GM12878 (cell line): ENCODE measurements around the gene FANCD2. TPM values are rescaled to one million over a fixed set of nuclear protein-coding genes. Genes with fewer than 3 reads are reported as not detected.

Source experiments
- ATAC-seq: fragments of 200-7000 bp; cut with Tn5 transposase; 3 replicates; pipeline ENCODE4 v1.9.1; 2020; ENCODE audit warnings: mild to moderate bottlenecking, moderate library complexity
- Bru-seq: library from RNA; stranded (reverse); fragments of 400-500 nt; gene quantifications from one replicate; lab custom pipeline; 2021; lab: Mats Ljungman, UMichigan
- BruChase-seq, 2 experiments: library from RNA; stranded (reverse); fragments of 400-500 nt; gene quantifications; one replicate each; lab custom pipeline; 2021; lab: Mats Ljungman, UMichigan
- BruUV-seq: library from RNA; stranded (reverse); fragments of 400-500 nt; replicated peaks from 2 replicates; lab custom pipeline; 2021; lab: Mats Ljungman, UMichigan
- CTCF ChIA-PET: fragments of 300-600 bp; sonication (Branson Sonifier 250); formaldehyde crosslinking; extraction: SDS; loops from one replicate; lab custom pipeline; 2021; ENCODE audit warnings: inconsistent platforms; lab: Yijun Ruan, JAX
- POLR2A ChIA-PET: fragments of 350-600 bp; formaldehyde crosslinking; extraction: SDS; loops from one replicate; lab custom pipeline; 2021; ENCODE audit warnings: inconsistent platforms; lab: Charles Lee
- RAD21 ChIA-PET: fragments of 300-600 bp; sonication (Branson Sonifier 250); formaldehyde crosslinking; loops from one replicate; lab custom pipeline; 2023; ENCODE audit warnings: antibody characterized with exemption; ENCODE audit not compliant: unreplicated experiment; lab: Charles Lee
- SMC1A ChIA-PET: fragments of 300-600 bp; sonication (Branson Sonifier 250); formaldehyde crosslinking; loops from one replicate; lab custom pipeline; 2023; ENCODE audit not compliant: unreplicated experiment, uncharacterized antibody; lab: Charles Lee
- DNase-seq: peaks from one replicate; pipeline ENCODE4 v3.0.0-alpha.2; 2011; ENCODE audit warnings: low read depth, low spot score
- FAIRE-seq: peaks from 3 replicates; lab custom pipeline; 2011; peaks lifted over from hg19 to GRCh38; lab: Jason Lieb, UNC
- H2AFZ ChIP-seq: 2 replicates; pipeline ENCODE4 v1.6.0; 2011; ENCODE audit warnings: low read depth, low read length, control low read depth; ENCODE audit not compliant: control insufficient read depth
- H3K27ac ChIP-seq: 2 replicates; pipeline ENCODE4 v1.5.1; 2011; ENCODE audit warnings: control low read depth; ENCODE audit not compliant: control insufficient read depth, insufficient read depth
- H3K27me3 ChIP-seq, 2 experiments: replicated peaks in 1 of 2; 2 replicates each; pipeline versions ENCODE4 v1.6.0 to v1.6.1; 2011; ENCODE audit warnings: low read length in 1 of 2; ENCODE audit not compliant: control insufficient read depth in 2 of 2, insufficient read depth in 2 of 2
- H3K36me3 ChIP-seq, 2 experiments: 2 replicates each; pipeline ENCODE4 v1.5.1; 2011; ENCODE audit warnings: low read length in 1 of 2; ENCODE audit not compliant: control insufficient read depth in 2 of 2, insufficient read depth in 2 of 2
- H3K4me1 ChIP-seq: 2 replicates; pipeline ENCODE4 v1.6.1; 2011; ENCODE audit warnings: mild to moderate bottlenecking, low read length, moderate library complexity, mixed read lengths; ENCODE audit not compliant: control insufficient read depth, insufficient read depth
- H3K4me2 ChIP-seq: 2 replicates; pipeline ENCODE4 v1.6.0; 2011; ENCODE audit warnings: control low read depth; ENCODE audit not compliant: control insufficient read depth, insufficient read depth
- H3K4me3 ChIP-seq: fragments of 200-600 bp; sonication (generic); 2 replicates; pipeline ENCODE4 v1.5.1; 2016
- H3K79me2 ChIP-seq: 2 replicates; pipeline ENCODE4 v1.6.0; 2011; ENCODE audit warnings: low read length; ENCODE audit not compliant: control insufficient read depth, insufficient read depth
- H3K9ac ChIP-seq: 2 replicates; pipeline ENCODE4 v1.8.0; 2011; ENCODE audit warnings: low read length, control low read depth, mixed read lengths; ENCODE audit not compliant: control insufficient read depth, insufficient read depth
- H3K9me3 ChIP-seq: replicated peaks from 3 replicates; pipeline ENCODE4 v1.5.1; 2011; ENCODE audit warnings: mild to moderate bottlenecking, low read length; ENCODE audit not compliant: control insufficient read depth, insufficient read depth
- H4K20me1 ChIP-seq: 2 replicates; pipeline ENCODE4 v1.6.0; 2011; ENCODE audit not compliant: control insufficient read depth, insufficient read depth
- BCL11A ChIP-seq: IDR thresholded peaks from 2 replicates; pipeline ENCODE4 v1.6.1; 2011; ENCODE audit warnings: low read depth, low read length
- CREM ChIP-seq: IDR thresholded peaks from 2 replicates; pipeline ENCODE4 v1.6.1; 2014; ENCODE audit warnings: antibody characterized with exemption, low read depth
- KDM1A ChIP-seq: fragments of 200-600 bp; sonication (generic); IDR thresholded peaks from 2 replicates; pipeline ENCODE4 v1.6.1; 2016; ENCODE audit warnings: borderline replicate concordance
- LARP7 ChIP-seq: fragments of 450-650 bp; IDR thresholded peaks from 2 replicates; pipeline ENCODE4 v1.6.1; 2017; ENCODE audit warnings: mild to moderate bottlenecking
- NFYA ChIP-seq: IDR thresholded peaks from 2 replicates; pipeline ENCODE4 v1.6.1; 2011; ENCODE audit warnings: low read depth, mild to moderate bottlenecking, low read length, improper control_type of control experiment, borderline replicate concordance
- ZNF207 ChIP-seq: fragments of 450-650 bp; IDR thresholded peaks from 2 replicates; pipeline ENCODE4 v1.6.1; 2014; ENCODE audit warnings: antibody characterized with exemption, mild to moderate bottlenecking, borderline replicate concordance
- WGBS: methylation state at CpG from one replicate; pipeline ENCODE4 v1.1.6; 2016; ENCODE audit warnings: low lambda C conversion rate; ENCODE audit not compliant: insufficient replicate concordance, insufficient coverage; ENCODE audit errors: missing lambda C conversion rate; 5-methylcytosine and 5-hydroxymethylcytosine counted together
- in situ Hi-C: fragments of 300-500 bp; cut with MboI; formaldehyde crosslinking; loops from 9 replicates; pipeline ENCODE4 v1.14.3; 2018; ENCODE audit warnings: mixed read lengths
- intact Hi-C: fragments of 100-400 bp; cut with micrococcal nuclease; formaldehyde crosslinking; loops from one replicate; pipeline ENCODE4 v1.14.2; 2022; ENCODE audit not compliant: unreplicated experiment
- long read RNA-seq, 2 experiments: library from polyadenylated mRNA; unstranded; transcript quantifications; one replicate each; pipeline ENCODE4 v2.0.0, GENCODE V29; 2019 to 2020
- polyA minus RNA-seq, 3 experiments: library from RNA; depleted of rRNA, polyadenylated mRNA; stranded (reverse); fragments of >200 nt; gene quantifications; 2 replicates each; pipeline ENCODE4 v1.2.3, GENCODE V29; 2011
- polyA plus RNA-seq, 11 experiments: library from polyadenylated mRNA; depleted of rRNA in 4 of 11; unstranded in 6 of 11; stranded (reverse) in 5 of 11; fragments of >200 nt; fragmentation: Nextera tagmentation in 4 of 11; fragmentation: Illumina TruSeq in 1 of 11; extraction: Ambion mirVana in 4 of 11; extraction: Trizol in 1 of 11; gene quantifications; 1 replicate in 1 of 11; 2 replicates in 10 of 11; pipeline versions ENCODE4 v1.2.1 to v1.2.3, GENCODE V29; 2011 to 2016; ENCODE audit warnings: inconsistent platforms in 2 of 11, missing spikeins in 2 of 11, low read depth in 1 of 11
- total RNA-seq, 4 experiments: library from RNA; depleted of rRNA in 3 of 4; stranded (reverse); fragments of >200 nt in 3 of 4; fragmentation: Illumina TruSeq in 1 of 4; extraction: Trizol in 1 of 4; gene quantifications; 2 replicates each; pipeline versions ENCODE4 v1.2.1 to v1.2.3, GENCODE V29; 2013 to 2021
- TF ChIP-seq, protein P1 (sequence below): IDR thresholded peaks from 2 replicates; pipeline ENCODE4 v1.6.1; 2012; ENCODE audit warnings: mild to moderate bottlenecking, low read depth, low read length
- TF ChIP-seq, protein P2 (sequence below): fragments of 450-650 bp; IDR thresholded peaks from 2 replicates; pipeline ENCODE4 v1.6.1; 2017; ENCODE audit warnings: mild to moderate bottlenecking, low read depth, inconsistent platforms; ENCODE audit not compliant: poor library complexity, severe bottlenecking
- TF ChIP-seq, protein P3 (sequence below): fragments of 450-650 bp; conservative IDR thresholded peaks from 2 replicates; pipeline ENCODE4 v1.6.1; 2017; ENCODE audit warnings: mild to moderate bottlenecking, moderate library complexity

FANCD2 gene
- total RNA-seq (2013; cell fraction: nucleolus; rRNA removed), result 132 and 140 TPM in 2 replicates
- total RNA-seq (2014; rRNA removed) (46.7 and 49.5 TPM in 2 replicates), total RNA-seq (2014; rRNA removed; fragmentation: Illumina TruSeq; extraction: Trizol) (62.5 and 63.5 TPM in 2 replicates), total RNA-seq (2021) (41.1 and 45.1 TPM in 2 replicates), polyA plus RNA-seq (2011; rRNA removed) (65.3 and 82.7 TPM in 2 replicates), polyA plus RNA-seq (2014; fragmentation: Illumina TruSeq; extraction: Trizol) (69.3 and 72.8 TPM in 2 replicates), polyA plus RNA-seq (2014; fragmentation: Nextera tagmentation; extraction: Ambion mirVana) (10 to 100 TPM; 37.9 to 61.5 TPM), polyA plus RNA-seq (2014; rRNA removed) (50.9 and 59.4 TPM in 2 replicates), polyA plus RNA-seq (2016; fragmentation: Nextera tagmentation; extraction: Ambion mirVana) (10 to 100 TPM; 49.6 to 53.0 TPM), polyA minus RNA-seq (2011; rRNA and poly(A)+ RNA removed) (69.0 and 83.4 TPM in 2 replicates), Bru-seq, nascent RNA (percentile 68 among the genes with signal in this experiment), BruChase-seq, experiment 1, labeled RNA remaining after a 6-hour chase (percentile 77 among the genes with signal in this experiment), BruChase-seq, experiment 2, labeled RNA remaining after a 2-hour chase (percentile 78 among the genes with signal in this experiment)
- 24.7 TPM for polyA plus RNA-seq (2011; ENCODE audit: low read depth)
- polyA plus RNA-seq (2011; cell fraction: cytosol; rRNA removed), result 33.7 and 48.9 TPM in 2 replicates
- 111 and 146 TPM in 2 replicates for polyA plus RNA-seq (2011; cell fraction: nucleus; rRNA removed)
- polyA plus RNA-seq (2012), result 31.1 and 42.1 TPM in 2 replicates
- 24.3 and 27.8 TPM in 2 replicates for polyA minus RNA-seq (2011; cell fraction: cytosol; rRNA and poly(A)+ RNA removed)
- 58.8 and 59.1 TPM in 2 replicates for polyA minus RNA-seq (2011; cell fraction: nucleus; rRNA and poly(A)+ RNA removed)
- long read RNA-seq, experiment 1, partial matches to known transcripts, result 16 of 26 reads
- long read RNA-seq, experiment 1, other reads (novel, unspliced or antisense), result 10 of 26 reads
- long read RNA-seq, experiment 2, partial matches to known transcripts, result 221 of 321 reads
- long read RNA-seq, experiment 2, other reads (novel, unspliced or antisense), result 99 of 321 reads

DNA sequence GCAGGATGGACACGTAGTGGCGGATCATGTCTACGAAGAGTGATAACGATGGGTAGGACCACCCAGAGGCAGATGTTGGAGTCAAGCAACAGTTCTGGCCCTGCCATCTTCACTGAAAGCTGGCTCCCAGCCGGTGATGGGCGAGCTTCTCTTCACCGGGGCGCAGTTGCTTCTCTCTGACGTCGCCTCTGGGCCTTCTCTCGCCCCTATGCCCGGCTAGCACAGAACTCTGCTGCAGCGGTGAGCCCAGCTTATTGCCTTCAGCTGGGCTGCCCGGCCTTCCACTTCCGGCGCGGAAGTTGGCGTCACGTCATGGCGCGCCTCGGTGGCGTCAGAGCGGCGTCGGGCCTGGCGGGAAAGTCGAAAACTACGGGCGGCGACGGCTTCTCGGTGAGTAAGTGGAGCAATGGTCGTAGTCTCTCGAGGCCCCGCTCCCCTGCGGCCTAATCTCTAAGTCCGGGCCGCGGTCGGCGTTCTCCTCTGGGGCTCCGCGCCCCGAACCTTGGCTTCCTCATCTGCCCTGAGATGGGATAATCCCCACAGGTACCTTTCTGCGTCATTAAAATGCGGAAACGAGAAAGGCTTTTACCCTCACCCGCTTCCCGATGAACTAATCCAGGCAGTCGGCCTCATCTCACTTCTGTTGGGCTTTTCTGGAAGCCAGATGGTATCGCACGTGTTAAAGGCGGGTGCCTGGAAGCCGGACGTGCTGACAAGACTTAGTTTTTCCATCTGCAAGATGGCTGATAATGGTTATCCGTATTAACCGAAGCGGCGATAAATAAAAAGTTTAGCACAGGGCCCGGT lies at the start of gene FANCD2:
FANCD2 (plus strand) TSS at position 354 of the 807 bp plus-strand sequence. CDS start 2,221 bp downstream, outside the sequence.
- H3K9ac ChIP-seq, result peak within 1 kb of the TSS; percentile 97
- ATAC-seq (peak; percentile 94), FAIRE-seq (peak; percentile 86), DNase-seq (peak; percentile 60)
- ChIA-PET RAD21 (interaction anchor here (1.3 to 2.6 kb wide), 2 partner anchors 93 to 234 kb away, joined by 3 to 9 read pairs; partner anchors contain the start of genes ARPC4, CRELD1 and TADA3), SMC1A (interaction anchor here (0.6 to 1.7 kb wide), 7 partner anchors 15 to 326 kb away, joined by 3 to 7 read pairs (median 3); partner anchors contain the start of genes CRELD1, EMC3 and GHRL), POLR2A (interaction anchor here (0.6 to 1.6 kb wide), 9 partner anchors 11 to 199 kb away, joined by 3 to 5 read pairs (median 3); partner anchors contain the start of genes CRELD1 and PRRT3), CTCF (interaction anchor here (0.7 to 2.3 kb wide), 4 partner anchors 39 to 221 kb away, joined by 3 to 12 read pairs (median 4); partner anchors contain the start of gene CRELD1)
- BruUV-seq, result TSS peak; percentile 92
- H3K4me1 ChIP-seq, result no peaks in the 10 kb centered on the region
- peak within 1 kb of the TSS; percentile 66 for H3K4me2 ChIP-seq
- intact Hi-C loops, result loop anchor here (2.0 kb wide), 1 partner anchor 199 kb away; no protein-coding TSS in a partner anchor
- peak within 1 kb of the TSS; percentile 89 for H3K4me3 ChIP-seq
- no peaks in the 10 kb centered on the region for H4K20me1 ChIP-seq
- H3K79me2 ChIP-seq, result peaks cover 32% of the 10 kb centered on the region
- no peaks in the 10 kb centered on the region for H3K9me3 ChIP-seq
- in situ Hi-C loops, result no loop called here
- under 1% methylated on average over 61 of the region's 61 CpGs for WGBS
- peak within 1 kb of the TSS; percentile 95 for H2AFZ ChIP-seq
- H3K27me3 ChIP-seq, result no peaks in the 10 kb centered on the region
- H3K27ac ChIP-seq, result peak within 1 kb of the TSS; percentile 96
- H3K36me3 ChIP-seq, result peaks cover 2 to 5% of the 10 kb centered on the region in 2 experiments; a peak in 3 of 4 replicates
- TF ChIP-seq, protein P1, sequence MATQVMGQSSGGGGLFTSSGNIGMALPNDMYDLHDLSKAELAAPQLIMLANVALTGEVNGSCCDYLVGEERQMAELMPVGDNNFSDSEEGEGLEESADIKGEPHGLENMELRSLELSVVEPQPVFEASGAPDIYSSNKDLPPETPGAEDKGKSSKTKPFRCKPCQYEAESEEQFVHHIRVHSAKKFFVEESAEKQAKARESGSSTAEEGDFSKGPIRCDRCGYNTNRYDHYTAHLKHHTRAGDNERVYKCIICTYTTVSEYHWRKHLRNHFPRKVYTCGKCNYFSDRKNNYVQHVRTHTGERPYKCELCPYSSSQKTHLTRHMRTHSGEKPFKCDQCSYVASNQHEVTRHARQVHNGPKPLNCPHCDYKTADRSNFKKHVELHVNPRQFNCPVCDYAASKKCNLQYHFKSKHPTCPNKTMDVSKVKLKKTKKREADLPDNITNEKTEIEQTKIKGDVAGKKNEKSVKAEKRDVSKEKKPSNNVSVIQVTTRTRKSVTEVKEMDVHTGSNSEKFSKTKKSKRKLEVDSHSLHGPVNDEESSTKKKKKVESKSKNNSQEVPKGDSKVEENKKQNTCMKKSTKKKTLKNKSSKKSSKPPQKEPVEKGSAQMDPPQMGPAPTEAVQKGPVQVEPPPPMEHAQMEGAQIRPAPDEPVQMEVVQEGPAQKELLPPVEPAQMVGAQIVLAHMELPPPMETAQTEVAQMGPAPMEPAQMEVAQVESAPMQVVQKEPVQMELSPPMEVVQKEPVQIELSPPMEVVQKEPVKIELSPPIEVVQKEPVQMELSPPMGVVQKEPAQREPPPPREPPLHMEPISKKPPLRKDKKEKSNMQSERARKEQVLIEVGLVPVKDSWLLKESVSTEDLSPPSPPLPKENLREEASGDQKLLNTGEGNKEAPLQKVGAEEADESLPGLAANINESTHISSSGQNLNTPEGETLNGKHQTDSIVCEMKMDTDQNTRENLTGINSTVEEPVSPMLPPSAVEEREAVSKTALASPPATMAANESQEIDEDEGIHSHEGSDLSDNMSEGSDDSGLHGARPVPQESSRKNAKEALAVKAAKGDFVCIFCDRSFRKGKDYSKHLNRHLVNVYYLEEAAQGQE, result no peak
- peak; percentile 100 for TF ChIP-seq CREM
- no peak for TF ChIP-seq NFYA
- no peak for TF ChIP-seq KDM1A
- peak; percentile 47; the same call in 1 of the 2 replicates for TF ChIP-seq LARP7
- TF ChIP-seq, protein P2, sequence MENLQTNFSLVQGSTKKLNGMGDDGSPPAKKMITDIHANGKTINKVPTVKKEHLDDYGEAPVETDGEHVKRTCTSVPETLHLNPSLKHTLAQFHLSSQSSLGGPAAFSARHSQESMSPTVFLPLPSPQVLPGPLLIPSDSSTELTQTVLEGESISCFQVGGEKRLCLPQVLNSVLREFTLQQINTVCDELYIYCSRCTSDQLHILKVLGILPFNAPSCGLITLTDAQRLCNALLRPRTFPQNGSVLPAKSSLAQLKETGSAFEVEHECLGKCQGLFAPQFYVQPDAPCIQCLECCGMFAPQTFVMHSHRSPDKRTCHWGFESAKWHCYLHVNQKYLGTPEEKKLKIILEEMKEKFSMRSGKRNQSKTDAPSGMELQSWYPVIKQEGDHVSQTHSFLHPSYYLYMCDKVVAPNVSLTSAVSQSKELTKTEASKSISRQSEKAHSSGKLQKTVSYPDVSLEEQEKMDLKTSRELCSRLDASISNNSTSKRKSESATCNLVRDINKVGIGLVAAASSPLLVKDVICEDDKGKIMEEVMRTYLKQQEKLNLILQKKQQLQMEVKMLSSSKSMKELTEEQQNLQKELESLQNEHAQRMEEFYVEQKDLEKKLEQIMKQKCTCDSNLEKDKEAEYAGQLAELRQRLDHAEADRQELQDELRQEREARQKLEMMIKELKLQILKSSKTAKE, result peak; percentile 31
- TF ChIP-seq ZNF207, result peak; percentile 94; the same call in 1 of the 2 replicates
- TF ChIP-seq, protein P3, sequence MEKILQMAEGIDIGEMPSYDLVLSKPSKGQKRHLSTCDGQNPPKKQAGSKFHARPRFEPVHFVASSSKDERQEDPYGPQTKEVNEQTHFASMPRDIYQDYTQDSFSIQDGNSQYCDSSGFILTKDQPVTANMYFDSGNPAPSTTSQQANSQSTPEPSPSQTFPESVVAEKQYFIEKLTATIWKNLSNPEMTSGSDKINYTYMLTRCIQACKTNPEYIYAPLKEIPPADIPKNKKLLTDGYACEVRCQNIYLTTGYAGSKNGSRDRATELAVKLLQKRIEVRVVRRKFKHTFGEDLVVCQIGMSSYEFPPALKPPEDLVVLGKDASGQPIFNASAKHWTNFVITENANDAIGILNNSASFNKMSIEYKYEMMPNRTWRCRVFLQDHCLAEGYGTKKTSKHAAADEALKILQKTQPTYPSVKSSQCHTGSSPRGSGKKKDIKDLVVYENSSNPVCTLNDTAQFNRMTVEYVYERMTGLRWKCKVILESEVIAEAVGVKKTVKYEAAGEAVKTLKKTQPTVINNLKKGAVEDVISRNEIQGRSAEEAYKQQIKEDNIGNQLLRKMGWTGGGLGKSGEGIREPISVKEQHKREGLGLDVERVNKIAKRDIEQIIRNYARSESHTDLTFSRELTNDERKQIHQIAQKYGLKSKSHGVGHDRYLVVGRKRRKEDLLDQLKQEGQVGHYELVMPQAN, result peak; percentile 100
- no peak for TF ChIP-seq BCL11A
